ENCODE measurements around the gene BEGAIN.

DNA sequence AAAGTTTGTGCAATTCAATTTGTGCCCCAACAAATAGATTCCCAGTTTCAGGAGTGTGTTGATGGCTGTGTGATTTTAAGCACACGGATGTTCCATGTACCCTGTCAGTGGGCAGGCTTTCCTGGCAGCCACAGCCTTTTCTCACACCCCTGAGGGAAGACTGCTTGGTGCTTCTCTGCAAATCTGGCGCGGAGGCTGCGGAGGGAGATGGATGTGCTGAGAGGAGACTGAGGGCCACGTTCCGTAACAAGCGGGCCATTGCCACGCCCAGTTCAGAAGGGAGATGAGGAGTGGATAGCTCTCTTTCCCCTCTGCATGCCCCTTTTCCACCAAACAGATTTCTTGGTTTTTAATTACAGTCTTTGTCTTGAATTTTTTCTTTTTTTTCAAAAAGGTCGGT is 89.1 kb downstream of the BEGAIN start:
- no peak for TF ChIP-seq CTCF (IDR thresholded peaks at IDR 0.05 in 8 of 11, conservative IDR thresholded peaks at IDR 0.05 in 3 of 11)
- TF ChIP-seq POLR2A (IDR thresholded peaks at IDR 0.05), result no peak

Measured in spleen (tissue), 7 donors.